ENCODE results near the gene SAMHD1.

GRCh38 chr20:36957875-36958667, 6.6 kb upstream of the SAMHD1 start:
- TF ChIP-seq POLR2A (IDR thresholded peaks at IDR 0.05; ENCODE audit: low read depth) (no peak), POLR2AphosphoS5 (IDR thresholded peaks at IDR 0.05) (no peak), CTCF (IDR thresholded peaks at IDR 0.05) (no peak)

Measured in esophagus muscularis mucosa (tissue), 3 donors.